Nephron progenitor cell (in vitro differentiated cells): ENCODE measurements around the gene DBN1.

Source experiments
- DNase-seq: peaks from one replicate; pipeline ENCODE4 v3.0.0; 2021
- H3K27ac Mint-ChIP-seq: 2 replicates; pipeline ENCODE4 v1.8.0; 2021; ENCODE audit warnings: mild to moderate bottlenecking, moderate library complexity, mixed read lengths
- H3K27me3 Mint-ChIP-seq: 2 replicates; pipeline ENCODE4 v1.8.0; 2021; ENCODE audit warnings: mild to moderate bottlenecking, low read depth, mixed read lengths; ENCODE audit not compliant: poor library complexity
- H3K36me3 Mint-ChIP-seq: 2 replicates; pipeline ENCODE4 v1.8.0; 2021; ENCODE audit warnings: low read depth, mixed read lengths
- H3K4me1 Mint-ChIP-seq: 2 replicates; pipeline ENCODE4 v1.8.0; 2021; ENCODE audit warnings: mixed read lengths
- H3K4me3 Mint-ChIP-seq: 2 replicates; pipeline ENCODE4 v1.8.0; 2021; ENCODE audit warnings: mild to moderate bottlenecking, moderate library complexity, mixed read lengths
- H3K9me3 Mint-ChIP-seq: 2 replicates; pipeline ENCODE4 v1.8.0; 2021; ENCODE audit warnings: mild to moderate bottlenecking, moderate library complexity, mixed read lengths
- TF ChIP-seq, protein P1 (sequence below): fragments of 200-600 bp; sonication (generic); IDR thresholded peaks from 2 replicates; pipeline ENCODE4 v1.5.0; 2021; ENCODE audit warnings: antibody characterized with exemption

The DBN1 gene

DNA sequence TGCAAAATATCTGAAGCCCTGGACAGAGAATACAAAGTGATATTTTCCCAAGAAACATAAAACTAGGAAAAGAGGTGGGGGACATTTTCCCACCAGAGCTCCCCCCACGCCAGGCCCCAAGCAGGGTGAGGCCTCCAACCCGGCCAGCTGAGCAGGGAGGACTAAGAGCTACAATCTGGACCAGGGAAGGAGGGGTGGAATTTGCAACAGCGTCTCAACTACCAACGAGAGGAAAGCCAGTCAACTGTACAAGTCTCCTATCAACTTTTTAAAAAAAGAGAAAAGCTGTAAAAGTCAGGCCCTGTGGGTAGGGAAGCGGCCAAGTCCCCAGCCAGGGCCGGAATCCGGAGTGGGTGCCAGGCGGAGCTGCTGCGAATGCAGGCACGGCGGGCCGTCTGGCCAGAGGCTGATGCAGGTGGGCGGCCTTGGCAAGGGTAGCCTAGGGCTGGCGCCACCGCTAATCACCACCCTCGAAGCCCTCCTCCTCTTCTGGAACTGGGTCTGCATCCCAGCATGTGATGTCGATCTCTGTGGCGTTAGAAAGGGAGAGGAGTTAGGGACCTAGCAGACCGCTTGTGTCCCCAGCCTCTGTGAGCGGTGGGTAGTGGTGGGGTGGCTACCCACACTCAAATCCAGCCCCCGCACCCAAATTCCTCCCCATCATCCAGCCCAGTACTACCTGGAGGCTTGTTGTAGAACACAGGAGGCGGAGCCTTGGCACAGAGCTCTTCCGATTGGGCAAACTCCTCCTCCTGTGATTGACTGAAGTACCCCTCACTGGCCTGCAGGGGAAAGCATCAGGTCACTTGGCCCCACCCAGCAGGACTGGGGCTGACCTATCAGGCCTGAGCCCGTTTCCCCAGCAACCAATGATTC, 16.2 kb downstream of the DBN1 start:
- TF ChIP-seq, protein P1, sequence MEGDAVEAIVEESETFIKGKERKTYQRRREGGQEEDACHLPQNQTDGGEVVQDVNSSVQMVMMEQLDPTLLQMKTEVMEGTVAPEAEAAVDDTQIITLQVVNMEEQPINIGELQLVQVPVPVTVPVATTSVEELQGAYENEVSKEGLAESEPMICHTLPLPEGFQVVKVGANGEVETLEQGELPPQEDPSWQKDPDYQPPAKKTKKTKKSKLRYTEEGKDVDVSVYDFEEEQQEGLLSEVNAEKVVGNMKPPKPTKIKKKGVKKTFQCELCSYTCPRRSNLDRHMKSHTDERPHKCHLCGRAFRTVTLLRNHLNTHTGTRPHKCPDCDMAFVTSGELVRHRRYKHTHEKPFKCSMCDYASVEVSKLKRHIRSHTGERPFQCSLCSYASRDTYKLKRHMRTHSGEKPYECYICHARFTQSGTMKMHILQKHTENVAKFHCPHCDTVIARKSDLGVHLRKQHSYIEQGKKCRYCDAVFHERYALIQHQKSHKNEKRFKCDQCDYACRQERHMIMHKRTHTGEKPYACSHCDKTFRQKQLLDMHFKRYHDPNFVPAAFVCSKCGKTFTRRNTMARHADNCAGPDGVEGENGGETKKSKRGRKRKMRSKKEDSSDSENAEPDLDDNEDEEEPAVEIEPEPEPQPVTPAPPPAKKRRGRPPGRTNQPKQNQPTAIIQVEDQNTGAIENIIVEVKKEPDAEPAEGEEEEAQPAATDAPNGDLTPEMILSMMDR = peak; percentile 61
- H3K4me3 Mint-ChIP-seq = peak overlapping the region; percentile 54
- H3K9me3 Mint-ChIP-seq = no peaks in the 10 kb centered on the region
- peaks cover 7% of the 10 kb centered on the region for H3K27me3 Mint-ChIP-seq
- peaks cover 34% of the 10 kb centered on the region for H3K4me1 Mint-ChIP-seq
- H3K36me3 Mint-ChIP-seq = peaks cover 24% of the 10 kb centered on the region
- peak overlapping the region; percentile 97 for H3K27ac Mint-ChIP-seq
- peak; percentile 85 for DNase-seq

DNA sequence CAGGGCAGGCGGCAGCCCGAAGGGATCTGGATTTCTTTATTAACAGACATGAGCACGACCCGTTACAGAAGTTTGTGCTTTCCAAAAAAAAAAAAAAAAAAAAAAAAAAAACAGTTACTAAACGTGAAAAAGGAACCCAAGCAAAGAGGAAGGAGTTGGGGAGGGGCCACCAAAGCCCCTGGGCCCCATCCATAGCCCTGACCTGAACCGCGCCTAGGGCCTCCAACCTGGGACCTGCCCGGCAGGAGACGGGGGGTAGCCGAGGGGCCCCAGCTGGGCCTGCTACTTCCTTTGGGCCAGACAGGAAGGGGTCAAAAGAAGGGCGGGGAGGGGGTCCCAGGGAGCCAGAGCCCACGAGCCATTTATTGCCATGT, 16.9 kb downstream of the DBN1 start:
- H3K9me3 Mint-ChIP-seq = no peaks in the 10 kb centered on the region
- peak overlapping the region; percentile 80 for H3K4me3 Mint-ChIP-seq
- H3K27me3 Mint-ChIP-seq = peaks cover 8% of the 10 kb centered on the region
- TF ChIP-seq, protein P1 = no peak
- peak overlapping the region; percentile 96 for H3K27ac Mint-ChIP-seq
- H3K36me3 Mint-ChIP-seq = peaks cover 27% of the 10 kb centered on the region
- H3K4me1 Mint-ChIP-seq = peaks cover 36% of the 10 kb centered on the region
- DNase-seq = no peak

DNA sequence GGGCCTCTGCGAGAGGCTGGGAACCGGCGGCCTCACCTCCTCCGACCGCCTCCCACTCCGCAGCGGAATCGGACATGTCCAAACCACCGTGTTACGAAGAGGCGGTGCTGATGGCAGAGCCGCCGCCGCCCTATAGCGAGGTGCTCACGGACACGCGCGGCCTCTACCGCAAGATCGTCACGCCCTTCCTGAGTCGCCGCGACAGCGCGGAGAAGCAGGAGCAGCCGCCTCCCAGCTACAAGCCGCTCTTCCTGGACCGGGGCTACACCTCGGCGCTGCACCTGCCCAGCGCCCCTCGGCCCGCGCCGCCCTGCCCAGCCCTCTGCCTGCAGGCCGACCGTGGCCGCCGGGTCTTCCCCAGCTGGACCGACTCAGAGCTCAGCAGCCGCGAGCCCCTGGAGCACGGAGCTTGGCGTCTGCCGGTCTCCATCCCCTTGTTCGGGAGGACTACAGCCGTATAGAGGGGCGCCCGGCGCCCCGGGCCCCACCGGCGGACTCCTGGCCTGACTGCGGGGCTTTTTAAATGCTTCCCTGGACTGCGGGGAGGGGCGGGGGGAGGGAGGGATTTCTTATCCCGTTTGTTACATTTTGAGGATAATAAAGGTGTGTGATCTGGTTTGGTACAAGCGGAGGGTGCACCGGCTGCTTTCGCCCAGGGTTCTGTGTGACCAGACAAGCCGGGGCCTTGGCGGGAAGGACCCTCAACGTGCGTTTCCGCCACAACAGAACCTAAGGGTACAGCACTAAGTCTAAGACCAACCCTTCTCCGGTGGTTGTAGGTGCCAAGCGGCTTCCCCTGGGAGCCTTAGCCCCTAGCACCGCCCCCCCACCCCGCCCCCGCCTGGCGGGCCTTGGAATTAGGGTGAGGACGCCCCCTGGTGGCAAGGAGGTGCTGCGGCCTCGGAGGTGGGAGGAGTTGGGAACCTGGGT, 17.5 kb downstream of the DBN1 start:
- H3K27me3 Mint-ChIP-seq = peaks cover 10% of the 10 kb centered on the region
- no peaks in the 10 kb centered on the region for H3K9me3 Mint-ChIP-seq
- DNase-seq = peak; percentile 98
- peak overlapping the region; percentile 96 for H3K27ac Mint-ChIP-seq
- H3K4me3 Mint-ChIP-seq = peak overlapping the region; percentile 80
- H3K4me1 Mint-ChIP-seq = peaks cover 33% of the 10 kb centered on the region
- H3K36me3 Mint-ChIP-seq = peaks cover 22% of the 10 kb centered on the region
- TF ChIP-seq, protein P1 = peak; percentile 97

DNA sequence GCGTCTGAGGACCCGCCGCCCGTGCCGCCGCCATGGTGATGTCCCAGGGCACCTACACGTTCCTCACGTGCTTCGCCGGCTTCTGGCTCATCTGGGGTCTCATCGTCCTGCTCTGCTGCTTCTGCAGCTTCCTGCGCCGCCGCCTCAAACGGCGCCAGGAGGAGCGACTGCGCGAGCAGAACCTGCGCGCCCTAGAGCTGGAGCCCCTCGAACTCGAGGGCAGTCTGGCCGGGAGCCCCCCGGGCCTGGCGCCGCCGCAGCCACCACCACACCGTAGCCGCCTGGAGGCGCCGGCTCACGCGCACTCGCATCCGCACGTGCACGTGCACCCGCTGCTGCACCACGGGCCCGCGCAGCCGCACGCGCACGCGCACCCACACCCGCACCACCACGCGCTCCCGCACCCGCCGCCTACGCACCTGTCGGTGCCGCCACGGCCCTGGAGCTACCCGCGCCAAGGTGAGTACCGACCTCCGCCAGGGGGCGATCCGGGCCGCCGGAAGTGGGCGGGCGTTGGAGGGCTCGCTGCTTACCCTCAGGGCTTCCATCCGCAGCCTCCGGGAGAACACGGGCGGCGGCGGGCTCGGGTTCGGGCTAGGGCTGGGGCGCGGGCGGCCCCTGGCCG, 18.3 kb downstream of the DBN1 start:
- peak overlapping the region; percentile 54 for H3K27ac Mint-ChIP-seq
- H3K27me3 Mint-ChIP-seq = peaks cover 13% of the 10 kb centered on the region

DNA sequence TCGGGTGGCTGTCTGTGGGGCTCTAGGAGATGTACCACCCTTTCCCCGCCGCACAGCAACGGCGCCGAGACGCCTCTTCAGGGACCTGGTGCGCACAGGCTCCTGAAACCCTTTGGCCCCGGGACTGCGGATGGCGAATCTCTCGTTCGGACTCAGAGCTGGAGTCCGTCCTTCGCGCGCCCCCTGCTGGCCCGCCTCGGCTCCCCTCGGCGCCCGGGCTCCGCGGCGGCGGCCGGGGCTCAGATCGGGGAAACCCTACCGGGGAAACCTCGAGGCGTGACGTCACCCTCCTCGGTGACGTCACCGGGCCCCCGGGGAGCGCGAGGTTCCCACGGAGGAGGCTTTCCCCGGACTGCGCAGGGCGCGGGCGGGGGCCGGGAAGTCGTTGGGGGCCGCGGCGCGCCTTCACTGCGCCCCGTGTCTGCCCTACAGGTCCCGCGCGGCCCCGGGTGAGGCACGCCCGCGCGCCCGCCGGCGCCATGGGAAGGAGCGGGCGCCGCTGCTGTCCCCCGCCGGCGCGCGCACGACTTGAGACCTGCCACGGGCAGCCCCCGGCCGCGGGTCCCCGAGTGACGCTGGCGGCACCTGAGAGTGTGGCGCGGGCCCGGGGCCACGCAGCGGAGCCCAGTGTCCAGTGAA, 18.9 kb downstream of the DBN1 start:
- Mint-ChIP-seq H3K4me1 (peaks cover 33% of the 10 kb centered on the region), H3K27ac (no peak overlapping the region), H3K27me3 (peaks cover 13% of the 10 kb centered on the region), H3K36me3 (peaks cover 18% of the 10 kb centered on the region), H3K4me3 (peak overlapping the region; percentile 87), H3K9me3 (no peaks in the 10 kb centered on the region)
- DNase-seq = peak; percentile 98
- TF ChIP-seq, protein P1 = peak; percentile 79

More for the DNA sequence above, 18.3 kb downstream of the DBN1 start:
- no peaks in the 10 kb centered on the region for H3K9me3 Mint-ChIP-seq
- TF ChIP-seq, protein P1 = peak; percentile 44
- peak; percentile 86 for DNase-seq
- peaks cover 22% of the 10 kb centered on the region for H3K36me3 Mint-ChIP-seq
- peak overlapping the region; percentile 74 for H3K4me3 Mint-ChIP-seq
- peaks cover 33% of the 10 kb centered on the region for H3K4me1 Mint-ChIP-seq
